Sigmoid colon (tissue), 4 donors: ENCODE results near the gene GADD45GIP1.

Experiments used
- CTCF ChIP-seq, 4 experiments: fragments of 450-650 bp in 3 of 4; fragments of 200-600 bp in 1 of 4; IDR thresholded peaks; one replicate each; pipeline ENCODE4 v1.5.1; 2016 to 2019; ENCODE audit warnings: antibody characterized with exemption in 4 of 4, mild to moderate bottlenecking in 3 of 4, moderate library complexity in 2 of 4
- EP300 ChIP-seq, 4 donors: sonication (generic); formaldehyde crosslinking; IDR thresholded peaks; one replicate each; pipeline ENCODE4 v1.6.1; 2017; ENCODE audit warnings: antibody characterized with exemption in 4 of 4

GRCh38 chr19:12986726-12987125, 29.7 kb upstream of the GADD45GIP1 start:
- TF ChIP-seq CTCF (IDR thresholded peaks at IDR 0.05) (no peak), EP300 (IDR thresholded peaks at IDR 0.05) (no peak)
